AG08396 (cell line): Measurements from ENCODE around the gene ENO4.

Experiments
- DNase-seq: peaks from one replicate; pipeline ENCODE4 v3.0.0; 2012; ENCODE audit warnings: low spot score, mixed read lengths

The ENO4 gene

DNA sequence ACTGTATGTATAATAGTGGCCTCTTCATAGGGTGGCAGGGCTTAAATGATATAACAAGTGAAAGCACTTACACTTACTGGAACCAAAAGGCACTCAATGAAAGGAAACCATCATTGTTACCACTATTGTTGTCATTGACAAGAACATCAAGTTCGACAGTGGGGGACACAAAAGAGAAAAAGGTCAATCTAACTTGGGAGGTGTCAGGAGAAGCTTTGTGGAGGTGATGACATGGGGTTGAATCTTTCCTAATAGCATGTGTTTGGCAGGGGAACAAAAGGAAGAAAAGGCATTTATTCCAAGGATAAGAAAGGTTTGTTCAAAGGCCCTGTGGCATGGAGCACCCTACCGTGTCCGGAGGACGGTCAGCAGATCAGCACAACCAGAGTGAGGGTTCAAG, 18.2 kb upstream of the ENO4 start:
- no peak for DNase-seq

- no peak for DNase-seq
Observed at GRCh38 chr10:116831790-116832189, 17.5 kb upstream of the ENO4 start.

GRCh38 chr10:116833986-116834985, 15.0 kb upstream of the ENO4 start:
- DNase-seq: no peak

- no peak for DNase-seq
Observed at GRCh38 chr10:116835658-116836057, 13.6 kb upstream of the ENO4 start.

DNA sequence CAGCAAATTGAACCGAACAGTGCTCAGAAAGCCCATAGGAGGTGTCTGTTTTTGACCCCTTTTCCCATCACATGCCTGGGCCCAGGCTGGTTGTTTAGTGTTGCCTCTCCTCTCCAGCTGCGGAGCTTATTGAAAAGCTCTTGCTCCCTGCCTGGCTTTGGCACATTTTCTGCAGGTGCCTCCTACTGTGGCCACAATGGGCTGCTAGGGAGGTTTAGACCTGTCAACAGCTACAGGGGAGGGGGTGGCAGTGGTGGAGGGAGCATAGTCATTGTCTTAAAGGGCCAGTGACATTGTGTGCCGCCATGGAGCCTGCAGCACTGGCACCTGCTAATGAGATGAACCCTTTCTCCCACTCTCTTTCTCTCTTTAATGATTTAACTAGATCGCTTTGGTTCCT, 13.2 kb upstream of the ENO4 start:
- DNase-seq: peak; percentile 15

GRCh38 chr10:116836902-116837523, 12.3 kb upstream of the ENO4 start:
- DNase-seq: no peak

GRCh38 chr10:116838143-116838725, 11.1 kb upstream of the ENO4 start:
- no peak for DNase-seq

- no peak for DNase-seq
Observed at GRCh38 chr10:116840389-116841075, 8.8 kb upstream of the ENO4 start.

- DNase-seq: no peak
Observed at GRCh38 chr10:116845823-116846222, 3.5 kb upstream of the ENO4 start.

- DNase-seq: no peak
Observed at GRCh38 chr10:116848032-116848943, 1.0 kb upstream of the ENO4 start.

DNA sequence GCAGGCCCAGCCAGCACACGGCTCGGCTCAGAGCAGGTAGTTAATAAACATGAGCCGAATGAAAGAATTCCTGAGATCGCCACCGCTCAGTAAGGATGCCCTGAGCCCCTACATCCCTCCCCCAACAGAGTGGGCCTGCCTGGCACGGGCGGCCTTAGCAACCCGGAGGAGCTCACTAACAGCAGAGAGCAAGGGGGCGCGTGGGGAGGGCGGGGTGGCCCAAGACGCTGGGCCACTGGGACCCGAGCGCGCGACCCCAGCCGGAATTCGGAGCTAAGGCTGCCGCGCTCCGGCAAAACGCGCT, 403 bp upstream of the ENO4 start:
- DNase-seq: peak; percentile 13

GRCh38 chr10:116850058-116850611, 836 bp downstream of the ENO4 start:
- no peak for DNase-seq

GRCh38 chr10:116852246-116852645, 2.9 kb downstream of the ENO4 start:
- no peak for DNase-seq

DNA sequence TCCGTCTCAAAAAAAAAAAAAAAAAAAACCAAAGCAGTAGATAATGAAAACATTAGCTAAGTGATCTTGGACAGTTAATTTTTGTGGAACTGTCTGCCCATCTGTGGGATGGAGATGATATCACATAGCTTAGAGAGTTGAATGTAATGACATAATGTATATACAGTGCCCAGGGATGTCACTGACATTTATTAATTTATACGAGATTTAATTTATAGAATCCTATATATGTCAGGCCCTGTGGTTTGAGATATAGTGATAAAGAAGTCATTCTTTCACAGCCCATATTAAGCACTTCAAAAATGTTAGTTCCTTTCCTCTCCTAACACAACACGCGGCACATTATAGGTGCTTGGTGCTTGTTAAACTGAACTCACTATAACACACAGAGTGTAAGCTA, 4.0 kb downstream of the ENO4 start:
- DNase-seq: no peak

- DNase-seq: no peak
Observed at GRCh38 chr10:116853701-116854100, 4.4 kb downstream of the ENO4 start.

GRCh38 chr10:116857156-116857555, 7.9 kb downstream of the ENO4 start:
- no peak for DNase-seq

DNA sequence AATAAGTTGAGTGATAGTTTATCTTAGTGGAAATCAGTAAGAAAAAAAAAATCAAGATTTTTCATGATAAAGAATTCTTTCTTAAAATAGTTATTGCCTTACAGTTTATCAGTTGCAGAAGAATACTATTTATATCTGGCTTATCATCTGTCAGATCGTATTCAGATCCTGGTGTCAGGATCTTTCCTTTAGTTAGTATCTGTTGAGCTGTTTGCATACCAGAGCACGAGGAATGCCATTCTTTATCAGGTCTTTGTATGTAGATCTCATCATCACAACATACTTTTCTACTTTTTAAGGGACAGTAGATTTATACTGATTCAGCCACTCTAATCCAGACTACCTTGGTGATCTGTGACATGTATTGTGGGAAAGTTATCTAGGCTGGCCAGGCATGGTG, 12.5 kb downstream of the ENO4 start:
- DNase-seq: no peak

DNA sequence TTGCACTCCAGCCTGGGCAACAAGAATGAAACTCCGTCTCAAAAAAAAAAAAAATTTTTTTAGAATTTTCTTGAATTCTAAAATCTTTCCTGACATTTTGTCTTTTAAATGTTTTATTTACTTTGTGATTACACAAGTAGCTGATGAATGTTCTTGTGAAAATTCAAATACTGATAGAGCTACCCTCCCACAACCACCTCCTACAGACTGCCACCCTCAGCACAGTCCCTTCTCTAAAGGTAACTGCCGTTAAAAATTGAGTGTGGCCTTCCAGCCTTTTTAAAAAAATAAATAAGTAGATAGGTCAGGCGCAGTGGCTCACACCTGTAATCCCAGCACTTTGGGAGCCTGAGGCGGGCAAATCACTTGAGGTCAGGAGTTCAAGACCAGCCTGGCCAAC, 15.1 kb downstream of the ENO4 start:
- DNase-seq: no peak

DNA sequence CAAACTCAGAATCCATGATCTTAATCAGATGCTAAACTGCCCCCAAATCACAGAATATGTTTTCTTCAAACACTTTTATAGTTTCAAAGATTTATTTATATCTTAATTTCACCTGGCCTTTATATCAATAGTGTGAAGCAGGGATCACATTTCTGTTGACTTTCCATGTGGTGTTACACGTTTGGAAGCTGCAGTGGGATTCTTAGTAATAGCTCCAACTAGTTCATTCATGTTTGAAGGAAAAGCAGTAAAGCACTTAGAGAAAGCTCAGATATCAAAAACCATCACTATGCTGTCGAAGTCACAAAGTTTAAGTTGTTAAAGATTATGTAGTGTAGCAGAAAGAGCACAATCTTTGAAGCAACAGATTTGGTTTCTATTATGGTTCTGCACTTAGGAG, 16.8 kb downstream of the ENO4 start:
- DNase-seq: no peak

DNA sequence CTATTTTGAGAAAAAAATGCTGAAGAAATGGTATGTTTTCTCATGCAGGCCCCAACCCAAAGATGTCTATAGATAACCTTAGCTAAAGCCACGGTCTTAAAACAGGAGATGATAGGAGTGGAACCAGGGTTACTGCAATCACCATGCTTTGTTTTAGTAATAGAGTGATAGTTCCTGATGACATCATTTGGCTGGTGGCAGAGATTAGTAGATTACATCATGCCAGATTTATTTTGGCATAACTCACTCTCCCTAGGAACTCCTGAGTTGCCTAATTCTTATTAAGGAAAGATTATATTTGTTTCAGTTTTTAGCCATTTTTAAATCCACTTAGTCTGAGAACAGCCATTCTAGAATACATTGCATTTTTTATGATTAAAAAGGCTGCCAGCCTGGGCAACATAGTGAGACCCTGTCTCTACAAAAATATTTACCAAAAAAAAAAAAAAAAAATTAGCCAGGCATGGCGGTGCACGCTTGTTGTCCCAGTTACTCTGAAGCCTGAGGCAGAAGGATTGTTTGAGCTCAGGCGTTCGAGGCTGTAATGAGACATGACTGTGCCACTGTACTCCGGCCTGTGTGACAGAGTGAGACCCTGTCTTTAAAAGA, 17.8 kb downstream of the ENO4 start:
- DNase-seq: no peak

- DNase-seq: no peak
Observed at GRCh38 chr10:116868198-116868676, 18.9 kb downstream of the ENO4 start.
